HL-60 (cell line): ENCODE results near the gene TMIGD2.

Experiments used
- DNase-seq, 2 experiments: peaks; one replicate each; pipeline ENCODE4 v3.0.0-alpha.2; 2010 to 2020; ENCODE audit warnings: low read depth in 1 of 2, low spot score in 1 of 2
- H3K27ac ChIP-seq: fragments of 250-450 bp; sonication (Bioruptor Pico); replicated peaks from 2 replicates; pipeline ENCODE4 v1.5.1; 2020; ENCODE audit warnings: mild to moderate bottlenecking, moderate library complexity
- H3K27me3 ChIP-seq: fragments of 250-450 bp; sonication (Bioruptor Pico); 2 replicates; pipeline ENCODE4 v1.5.1; 2021; ENCODE audit warnings: mild to moderate bottlenecking, moderate library complexity; ENCODE audit not compliant: insufficient read depth, poor library complexity, severe bottlenecking
- H3K4me3 ChIP-seq: replicated peaks from 2 replicates; pipeline ENCODE4 v1.5.1; 2011; ENCODE audit warnings: mild to moderate bottlenecking, control low read depth, low read length; ENCODE audit not compliant: insufficient read depth
- CTCF ChIP-seq: IDR thresholded peaks from one replicate; pipeline ENCODE4 v1.5.1; 2011; ENCODE audit warnings: low read length, control low read depth, inconsistent platforms; ENCODE audit not compliant: insufficient read depth
- GABPA ChIP-seq: IDR thresholded peaks from 2 replicates; pipeline ENCODE4 v1.6.1; 2012; ENCODE audit warnings: low read depth
- POLR2AphosphoS5 ChIP-seq: IDR thresholded peaks from 2 replicates; pipeline ENCODE4 v1.6.1; 2012; ENCODE audit warnings: low read depth
- REST ChIP-seq: IDR thresholded peaks from 2 replicates; pipeline ENCODE4 v1.6.1; 2012; ENCODE audit warnings: low read depth; ENCODE audit not compliant: insufficient replicate concordance
- SPI1 ChIP-seq: IDR thresholded peaks from 2 replicates; pipeline ENCODE4 v1.6.1; 2012; ENCODE audit warnings: low read depth, mild to moderate bottlenecking, borderline replicate concordance

The TMIGD2 gene

DNA sequence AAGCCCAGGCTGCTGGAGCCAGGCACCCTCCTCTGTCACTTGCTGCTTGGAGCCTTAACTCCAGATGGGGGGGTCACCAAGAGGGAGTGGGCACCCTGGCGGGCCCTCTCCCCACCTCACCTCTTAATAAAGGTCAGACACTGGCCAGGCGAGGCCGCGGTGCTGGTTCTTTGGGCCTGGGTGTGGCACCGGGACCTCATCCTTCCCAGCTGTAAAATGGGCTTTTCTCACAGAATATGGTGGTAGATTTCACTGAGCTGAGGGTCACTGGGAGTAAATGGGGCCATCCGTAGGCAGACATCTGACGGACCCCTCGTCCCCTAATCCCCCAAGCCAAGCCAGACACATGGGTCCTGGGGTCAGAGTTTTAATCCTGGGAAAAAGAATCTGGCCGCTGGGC, 21.5 kb upstream of the TMIGD2 start:
- TF ChIP-seq GABPA: no peak
- no peak for TF ChIP-seq POLR2AphosphoS5
- no peak overlapping the region for H3K27ac ChIP-seq
- no peak overlapping the region for H3K4me3 ChIP-seq
- DNase-seq: no peak
- H3K27me3 ChIP-seq: peaks cover 18% of the 10 kb centered on the region

GRCh38 chr19:4322942-4323665, 20.9 kb upstream of the TMIGD2 start:
- DNase-seq: no peak
- Histone ChIP-seq H3K27ac (no peak overlapping the region), H3K4me3 (no peak overlapping the region), H3K27me3 (peaks cover 18% of the 10 kb centered on the region)
- no peak for TF ChIP-seq SPI1
- no peak for TF ChIP-seq CTCF

GRCh38 chr19:4320419-4320818, 18.2 kb upstream of the TMIGD2 start:
- no peak for DNase-seq
- no peak overlapping the region for H3K4me3 ChIP-seq
- H3K27me3 ChIP-seq: no peaks in the 10 kb centered on the region
- no peak overlapping the region for H3K27ac ChIP-seq
- TF ChIP-seq POLR2AphosphoS5 (no peak), GABPA (no peak), CTCF (no peak), REST (no peak), SPI1 (no peak)

DNA sequence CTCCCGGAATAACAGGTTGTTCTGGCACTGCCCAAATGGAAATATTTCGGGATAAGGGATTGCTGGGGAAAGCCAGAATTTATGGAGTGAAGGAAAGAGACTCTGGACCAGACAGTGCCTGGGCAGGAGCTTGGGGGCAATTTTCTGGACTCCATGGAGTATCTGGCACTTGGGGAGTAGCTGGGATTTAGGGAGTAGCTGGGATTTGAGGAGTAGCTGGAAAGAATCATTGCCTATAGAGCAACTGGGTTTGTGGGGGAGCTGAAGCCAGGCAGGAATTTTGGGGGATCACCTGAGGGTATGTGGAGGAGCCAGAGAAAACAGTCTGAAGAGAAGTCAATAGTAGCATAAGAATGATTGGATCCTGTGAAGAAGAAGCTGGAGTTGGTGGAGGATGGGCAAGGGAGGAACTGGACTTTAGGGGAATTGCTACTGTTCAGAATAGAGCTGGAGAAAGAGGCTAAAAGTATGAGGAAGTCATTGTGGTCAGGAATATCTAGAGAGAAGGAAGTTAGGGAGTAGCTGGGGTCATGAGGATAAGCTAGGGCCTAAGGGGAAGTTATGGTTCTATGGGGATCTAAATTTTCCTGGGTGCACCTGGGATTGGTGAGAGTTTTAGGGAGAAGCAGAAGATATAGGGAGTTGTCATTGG, 17.0 kb upstream of the TMIGD2 start:
- H3K4me3 ChIP-seq: no peak overlapping the region
- TF ChIP-seq GABPA (no peak), SPI1 (peak; percentile 70; the same call in 1 of the 2 replicates)
- H3K27ac ChIP-seq: no peak overlapping the region
- no peaks in the 10 kb centered on the region for H3K27me3 ChIP-seq
- peak in 1 of 2 experiments; percentile 59 for DNase-seq

DNA sequence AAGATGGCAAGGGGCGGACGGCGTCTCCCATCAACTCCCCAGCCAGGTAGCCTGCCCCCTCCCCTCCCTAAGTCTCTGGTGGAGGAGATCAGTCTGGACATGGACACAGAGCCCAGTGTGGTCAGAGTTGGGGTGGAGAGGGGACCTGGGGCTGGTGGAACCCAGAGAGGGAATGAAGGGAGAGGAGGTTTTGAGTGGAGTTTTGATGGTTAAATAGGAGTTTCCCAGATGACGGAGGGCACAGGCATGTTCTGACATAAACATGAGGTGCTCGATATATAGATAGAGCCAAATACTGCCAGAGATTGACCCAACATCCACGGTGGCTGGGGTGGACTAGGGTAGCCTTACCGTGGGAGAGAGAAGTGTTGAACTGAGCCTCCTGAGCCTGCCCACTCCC, 16.3 kb upstream of the TMIGD2 start:
- no peak for TF ChIP-seq SPI1
- no peak for TF ChIP-seq POLR2AphosphoS5
- no peak for TF ChIP-seq GABPA
- no peak for TF ChIP-seq CTCF
- TF ChIP-seq REST: no peak
- H3K4me3 ChIP-seq: no peak overlapping the region
- no peak for DNase-seq
- no peak overlapping the region for H3K27ac ChIP-seq
- H3K27me3 ChIP-seq: no peaks in the 10 kb centered on the region
